AG09319 (cell line): ENCODE measurements around the gene TPR.
"Not testable (repeated sequence)": the region's sequence is repeated elsewhere in the genome, so short reads cannot be mapped to it uniquely, and the experiment has no call there.

Source experiments
- DNase-seq: peaks from one replicate; pipeline ENCODE4 v3.0.0-alpha.2; 2010; ENCODE audit warnings: low read depth; ENCODE audit errors: extremely low read depth
- CTCF ChIP-seq: IDR thresholded peaks from 2 replicates; pipeline ENCODE4 v1.5.1; 2011; ENCODE audit warnings: low read depth, mild to moderate bottlenecking, inconsistent platforms, low read length, moderate library complexity

TPR gene

GRCh38 chr1:186409091-186409490 lies 34.0 kb upstream of the TPR start:
- no peak for DNase-seq

DNA sequence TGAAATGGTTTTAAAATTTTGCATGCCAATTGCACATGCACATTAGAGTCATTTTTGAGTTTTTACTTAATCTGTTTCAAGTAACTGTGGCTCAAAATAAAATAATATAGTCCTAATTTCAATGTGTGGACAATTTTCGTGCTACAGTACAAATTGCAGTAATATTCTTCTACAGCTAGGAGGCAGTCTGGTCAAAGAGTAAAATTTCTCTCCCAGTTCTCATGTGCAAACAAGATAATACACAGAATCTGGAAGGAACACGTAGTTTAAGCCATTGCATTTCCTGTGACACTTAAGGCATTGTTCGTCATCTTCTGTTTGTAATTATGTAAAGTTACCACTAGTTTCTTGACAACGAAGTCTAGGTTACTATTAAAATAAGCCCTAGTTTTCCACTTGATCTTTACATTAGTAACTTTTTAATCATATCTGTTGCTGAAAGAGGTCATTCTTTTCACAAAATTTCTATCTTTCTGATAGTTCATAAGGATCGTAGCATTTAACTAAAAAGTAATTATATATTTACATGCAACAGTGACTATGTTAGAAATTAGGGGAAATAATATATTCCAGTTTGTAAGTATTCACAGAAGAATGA lies 29.5 kb upstream of the TPR start:
- peak; percentile 32 for DNase-seq
- TF ChIP-seq CTCF: peak; percentile 72

More at GRCh38 chr1:186409091-186409490, 34.0 kb upstream of the TPR start:
- no peak for TF ChIP-seq CTCF

- DNase-seq: no peak
- no peak for TF ChIP-seq CTCF
Observed at GRCh38 chr1:186403632-186404031, 28.6 kb upstream of the TPR start.

DNA sequence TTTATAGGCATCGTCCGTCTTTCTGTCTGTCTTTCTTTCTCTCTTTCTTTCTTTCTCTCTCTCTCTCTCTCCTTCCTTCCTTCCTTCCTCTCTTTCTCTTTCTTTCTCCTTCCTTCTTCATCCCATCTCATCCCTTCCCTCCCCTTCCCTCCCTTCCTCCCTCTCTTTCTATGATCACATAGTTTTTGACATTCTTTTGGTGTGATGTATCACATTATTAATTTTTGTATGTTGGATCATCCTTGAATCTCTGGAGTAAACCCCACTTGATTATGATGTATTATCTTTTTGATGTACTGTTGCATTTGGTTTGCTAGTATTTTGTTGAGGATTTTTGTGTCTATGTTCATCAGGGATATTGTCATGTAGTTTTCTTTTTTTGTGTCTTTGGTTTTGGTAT lies 26.4 kb upstream of the TPR start:
- DNase-seq: not testable (repeated sequence)

GRCh38 chr1:186392711-186393110 lies 17.7 kb upstream of the TPR start:
- not testable (repeated sequence) for DNase-seq

DNA sequence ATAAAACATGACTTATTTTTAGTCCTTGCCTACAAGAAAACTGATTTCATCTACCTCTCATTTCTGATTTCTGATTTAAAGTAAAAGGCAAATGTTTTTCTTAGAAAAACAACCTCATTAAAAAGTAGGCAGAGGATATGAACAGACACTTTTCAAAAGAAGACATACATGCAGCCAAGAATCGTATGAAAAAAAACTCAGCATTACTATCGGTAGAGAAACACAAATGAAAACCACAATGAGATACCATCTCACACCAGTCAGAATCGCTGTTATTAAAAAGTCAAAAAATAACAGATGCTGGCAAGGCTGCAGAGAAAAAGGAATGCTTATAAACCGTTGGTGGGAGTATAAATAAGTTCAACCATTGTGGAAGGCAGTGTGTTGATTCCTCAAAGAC lies 16.8 kb upstream of the TPR start:
- no peak for DNase-seq
- TF ChIP-seq CTCF: no peak

DNA sequence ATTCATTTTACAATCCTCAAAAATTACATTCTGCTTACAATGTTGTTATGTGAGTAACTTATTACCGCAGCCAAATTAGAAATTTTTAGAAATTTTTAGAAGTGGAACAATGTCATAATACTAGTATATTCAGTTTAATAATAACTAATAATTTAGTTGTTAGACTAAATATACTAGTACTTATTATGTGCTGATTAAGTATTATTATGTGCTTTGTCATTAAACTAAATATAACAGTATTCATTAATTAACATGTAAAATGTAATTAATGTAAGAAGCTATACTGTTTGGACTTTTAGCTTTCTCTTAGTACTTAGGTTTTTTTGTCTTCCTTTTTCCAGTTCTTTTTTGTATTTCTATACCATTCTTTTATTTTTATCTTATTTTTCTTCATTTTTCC lies 15.9 kb upstream of the TPR start:
- no peak for TF ChIP-seq CTCF
- DNase-seq: no peak

GRCh38 chr1:186386725-186387383 lies 11.8 kb upstream of the TPR start:
- no peak for DNase-seq
- no peak for TF ChIP-seq CTCF
